Tibial artery (tissue), 4 donors: ENCODE data around the gene TCF15.

Source experiments
- DNase-seq, 2 donors: peaks; one replicate each; pipeline ENCODE4 v3.0.0-alpha.2; 2019
- H3K27ac ChIP-seq, 2 donors: fragments of 200-600 bp; sonication (generic) in 1 of 2; 1 replicate in 1 of 2; 2 replicates in 1 of 2; pipeline ENCODE4 v1.5.1; 2018 to 2019; ENCODE audit warnings: mild to moderate bottlenecking in 1 of 2
- H3K27me3 ChIP-seq, 2 donors: fragments of 200-600 bp; sonication (generic) in 1 of 2; one replicate each; pipeline versions ENCODE4 v1.5.1 to v1.6.0; 2016 to 2019
- H3K36me3 ChIP-seq, 3 donors: fragments of 200-600 bp; sonication (generic) in 2 of 3; one replicate each; pipeline ENCODE4 v1.5.1; 2016 to 2019; ENCODE audit warnings: mild to moderate bottlenecking in 2 of 3
- H3K4me1 ChIP-seq, 4 donors: fragments of 200-600 bp; sonication (generic) in 2 of 4; 1 replicate in 3 of 4; 2 replicates in 1 of 4; pipeline ENCODE4 v1.5.1; 2016 to 2019
- H3K4me3 ChIP-seq, 2 donors: fragments of 200-600 bp; sonication (generic) in 1 of 2; 1 replicate in 1 of 2; 2 replicates in 1 of 2; pipeline ENCODE4 v1.5.1; 2018 to 2019; ENCODE audit warnings: mild to moderate bottlenecking in 2 of 2
- H3K9me3 ChIP-seq, 3 donors: fragments of 200-600 bp; sonication (generic) in 1 of 3; one replicate each; pipeline ENCODE4 v1.5.1; 2016 to 2019
- intact Hi-C: fragments of 100-400 bp; cut with DNase I; formaldehyde crosslinking; loops from one replicate; pipeline ENCODE4 v1.15.0; 2023; ENCODE audit warnings: low total_unique reads
- TF ChIP-seq, protein P1 (sequence below), 2 experiments: fragments of 200-600 bp in 1 of 2; fragments of 450-650 bp in 1 of 2; IDR thresholded peaks; one replicate each; pipeline ENCODE4 v1.5.1; 2017 to 2019; ENCODE audit warnings: antibody characterized with exemption in 2 of 2, mild to moderate bottlenecking in 1 of 2, moderate library complexity in 1 of 2

Gene TCF15

GRCh38 chr20:556984-557383, 53.1 kb downstream of the TCF15 start:
- H3K27me3 ChIP-seq = peaks cover 0 to 35% of the 10 kb centered on the region in 2 donors
- H3K27ac ChIP-seq = no peak overlapping the region
- no peak overlapping the region for H3K4me3 ChIP-seq
- no peak for DNase-seq
- H3K9me3 ChIP-seq = no peaks in the 10 kb centered on the region
- TF ChIP-seq, protein P1, sequence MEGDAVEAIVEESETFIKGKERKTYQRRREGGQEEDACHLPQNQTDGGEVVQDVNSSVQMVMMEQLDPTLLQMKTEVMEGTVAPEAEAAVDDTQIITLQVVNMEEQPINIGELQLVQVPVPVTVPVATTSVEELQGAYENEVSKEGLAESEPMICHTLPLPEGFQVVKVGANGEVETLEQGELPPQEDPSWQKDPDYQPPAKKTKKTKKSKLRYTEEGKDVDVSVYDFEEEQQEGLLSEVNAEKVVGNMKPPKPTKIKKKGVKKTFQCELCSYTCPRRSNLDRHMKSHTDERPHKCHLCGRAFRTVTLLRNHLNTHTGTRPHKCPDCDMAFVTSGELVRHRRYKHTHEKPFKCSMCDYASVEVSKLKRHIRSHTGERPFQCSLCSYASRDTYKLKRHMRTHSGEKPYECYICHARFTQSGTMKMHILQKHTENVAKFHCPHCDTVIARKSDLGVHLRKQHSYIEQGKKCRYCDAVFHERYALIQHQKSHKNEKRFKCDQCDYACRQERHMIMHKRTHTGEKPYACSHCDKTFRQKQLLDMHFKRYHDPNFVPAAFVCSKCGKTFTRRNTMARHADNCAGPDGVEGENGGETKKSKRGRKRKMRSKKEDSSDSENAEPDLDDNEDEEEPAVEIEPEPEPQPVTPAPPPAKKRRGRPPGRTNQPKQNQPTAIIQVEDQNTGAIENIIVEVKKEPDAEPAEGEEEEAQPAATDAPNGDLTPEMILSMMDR (IDR thresholded peaks at IDR 0.05) = no peak
- H3K4me1 ChIP-seq = no peaks in the 10 kb centered on the region
- intact Hi-C loops = no loop called here
- no peaks in the 10 kb centered on the region for H3K36me3 ChIP-seq

- TF ChIP-seq, protein P1 (IDR thresholded peaks at IDR 0.05) = no peak
- H3K4me3 ChIP-seq = no peak overlapping the region
- H3K9me3 ChIP-seq = no peaks in the 10 kb centered on the region
- intact Hi-C loops = no loop called here
- H3K4me1 ChIP-seq = no peaks in the 10 kb centered on the region
- DNase-seq = no peak
- H3K27ac ChIP-seq = no peak overlapping the region
- H3K27me3 ChIP-seq = peaks cover 0 to 35% of the 10 kb centered on the region in 2 donors
- no peaks in the 10 kb centered on the region for H3K36me3 ChIP-seq
These were observed 54.1 kb downstream of the TCF15 start for GRCh38 chr20:555976-556385.
